ENCODE measurements around the gene TRIM14. TPM values are rescaled to one million over a fixed set of nuclear protein-coding genes. Genes with fewer than 3 reads are reported as not detected.

TRIM14 gene
- total and polyA plus RNA-seq, 9 donors = 2.3 to 24.0 (median 5.7) TPM

DNA sequence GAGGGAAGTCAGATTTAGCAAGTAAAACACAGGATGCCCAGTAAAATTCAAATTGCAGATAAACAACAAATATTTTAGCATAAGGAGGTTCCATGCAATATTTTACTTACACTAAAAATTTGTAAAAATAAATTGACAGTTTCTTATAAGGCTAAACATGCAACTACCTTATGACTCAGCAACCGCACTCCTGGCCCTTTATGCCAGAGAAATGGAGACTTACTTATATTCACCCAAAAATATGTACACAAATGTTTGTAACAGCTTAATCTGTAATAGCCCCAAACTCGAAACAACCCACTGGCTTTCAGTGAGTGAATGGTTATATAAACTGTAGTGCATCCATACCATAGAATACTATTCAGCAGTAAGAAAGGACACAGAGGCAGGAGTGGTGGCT is 28.6 kb upstream of the TRIM14 start:
- no peak overlapping the region for H3K27ac ChIP-seq
- no peak for TF ChIP-seq POLR2A (IDR thresholded peaks at IDR 0.05)
- TF ChIP-seq, protein P1, sequence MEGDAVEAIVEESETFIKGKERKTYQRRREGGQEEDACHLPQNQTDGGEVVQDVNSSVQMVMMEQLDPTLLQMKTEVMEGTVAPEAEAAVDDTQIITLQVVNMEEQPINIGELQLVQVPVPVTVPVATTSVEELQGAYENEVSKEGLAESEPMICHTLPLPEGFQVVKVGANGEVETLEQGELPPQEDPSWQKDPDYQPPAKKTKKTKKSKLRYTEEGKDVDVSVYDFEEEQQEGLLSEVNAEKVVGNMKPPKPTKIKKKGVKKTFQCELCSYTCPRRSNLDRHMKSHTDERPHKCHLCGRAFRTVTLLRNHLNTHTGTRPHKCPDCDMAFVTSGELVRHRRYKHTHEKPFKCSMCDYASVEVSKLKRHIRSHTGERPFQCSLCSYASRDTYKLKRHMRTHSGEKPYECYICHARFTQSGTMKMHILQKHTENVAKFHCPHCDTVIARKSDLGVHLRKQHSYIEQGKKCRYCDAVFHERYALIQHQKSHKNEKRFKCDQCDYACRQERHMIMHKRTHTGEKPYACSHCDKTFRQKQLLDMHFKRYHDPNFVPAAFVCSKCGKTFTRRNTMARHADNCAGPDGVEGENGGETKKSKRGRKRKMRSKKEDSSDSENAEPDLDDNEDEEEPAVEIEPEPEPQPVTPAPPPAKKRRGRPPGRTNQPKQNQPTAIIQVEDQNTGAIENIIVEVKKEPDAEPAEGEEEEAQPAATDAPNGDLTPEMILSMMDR (IDR thresholded peaks at IDR 0.05) = no peak
- TF ChIP-seq EP300 (IDR thresholded peaks at IDR 0.05) = no peak
- H3K4me1 ChIP-seq (ENCODE audit: insufficient read depth) = no peaks in the 10 kb centered on the region
- H3K9me3 ChIP-seq = no peaks in the 10 kb centered on the region
- WGBS, 3 donors = 77 to 91% (median 88%) methylated on average over 2 of the region's 2 CpGs
- H3K27me3 ChIP-seq = no peaks in the 10 kb centered on the region
- intact Hi-C loops (cut with DNase I) = no loop called here
- H3K36me3 ChIP-seq = no peaks in the 10 kb centered on the region
- DNase-seq = no peak
- no peak overlapping the region for H3K4me3 ChIP-seq

DNA sequence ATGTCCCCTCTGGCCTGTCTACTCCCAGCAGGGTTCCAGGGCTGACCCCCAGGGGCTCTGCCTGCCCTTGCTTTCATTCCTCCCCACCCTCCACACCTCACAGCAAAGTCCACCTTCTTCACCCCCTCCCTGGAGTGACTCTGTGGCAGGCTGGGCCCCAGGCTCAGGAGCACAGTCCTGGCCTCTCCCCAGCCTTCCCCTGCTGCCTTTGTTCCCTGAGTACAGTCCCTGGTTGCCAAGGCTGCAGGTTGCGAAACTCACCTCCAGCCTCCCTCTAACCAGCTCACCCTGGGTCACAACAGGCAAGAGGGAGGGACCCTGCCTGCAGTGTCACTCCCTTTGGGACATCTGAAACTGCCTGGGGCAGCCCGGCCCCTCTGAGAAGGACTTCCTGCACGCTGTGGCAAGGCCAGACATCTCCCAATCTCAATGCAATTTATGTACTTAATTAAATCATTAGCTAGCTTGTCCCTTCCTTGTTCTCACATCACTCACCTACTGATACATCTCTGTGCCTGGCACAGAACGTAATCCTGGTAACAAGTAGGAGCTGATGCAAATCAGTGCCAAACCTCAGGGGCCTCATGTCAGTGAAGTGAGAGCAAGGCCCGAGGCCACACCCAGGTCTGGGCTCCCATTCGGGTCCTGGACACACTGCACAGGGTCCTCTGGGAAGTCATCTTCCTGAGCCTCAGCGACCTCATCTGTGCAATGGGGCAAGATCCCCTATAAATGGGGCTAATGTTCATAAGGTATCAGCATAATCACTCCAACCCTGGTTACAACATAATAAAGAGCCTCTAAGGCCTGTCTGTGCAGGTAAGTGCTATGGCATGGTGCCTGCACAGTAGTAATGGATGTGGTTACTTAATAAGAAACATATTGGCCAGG is 27.3 kb upstream of the TRIM14 start:
- H3K4me3 ChIP-seq = no peak overlapping the region

DNA sequence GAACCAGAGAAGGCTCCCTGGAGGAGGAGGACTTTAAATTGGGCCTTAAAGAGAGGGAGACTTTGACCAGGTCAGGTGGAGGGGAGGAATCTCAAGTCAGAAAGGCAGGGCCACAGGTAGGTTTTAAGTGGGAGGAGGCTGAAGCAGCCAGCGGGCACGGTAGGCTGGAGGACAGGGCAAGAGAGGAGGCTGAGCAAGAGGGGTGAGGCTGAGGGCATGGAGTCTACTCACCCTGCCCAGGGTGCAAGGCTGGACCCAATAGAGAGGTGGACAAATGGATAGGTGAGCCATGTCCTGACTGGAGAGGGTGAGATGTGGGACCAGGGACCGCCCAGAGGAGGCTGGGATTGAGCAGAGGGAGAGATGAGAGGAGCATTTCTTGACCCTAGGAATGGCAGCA is 25.6 kb upstream of the TRIM14 start:
- TF ChIP-seq, protein P1 (IDR thresholded peaks at IDR 0.05) = no peak
- TF ChIP-seq POLR2A (IDR thresholded peaks at IDR 0.05) (no peak), EP300 (IDR thresholded peaks at IDR 0.05) (no peak)
- intact Hi-C loops (cut with DNase I) = no loop called here
- Histone ChIP-seq H3K9me3 (no peaks in the 10 kb centered on the region), H3K36me3 (no peaks in the 10 kb centered on the region), H3K27me3 (no peaks in the 10 kb centered on the region), H3K27ac (no peak overlapping the region), H3K4me1 (ENCODE audit: insufficient read depth) (no peaks in the 10 kb centered on the region), H3K4me3 (no peak overlapping the region)
- WGBS, 3 donors = 65 to 90% (median 72%) methylated on average over 3 of the region's 3 CpGs
- DNase-seq = no peak

More for the DNA sequence above, 27.3 kb upstream of the TRIM14 start:
- TF ChIP-seq EP300 (IDR thresholded peaks at IDR 0.05) (no peak), POLR2A (IDR thresholded peaks at IDR 0.05) (no peak)
- TF ChIP-seq, protein P1 (IDR thresholded peaks at IDR 0.05) = no peak
- Histone ChIP-seq H3K9me3 (no peaks in the 10 kb centered on the region), H3K36me3 (no peaks in the 10 kb centered on the region), H3K27ac (no peak overlapping the region), H3K4me1 (ENCODE audit: insufficient read depth) (no peaks in the 10 kb centered on the region), H3K27me3 (no peaks in the 10 kb centered on the region)
- intact Hi-C loops (cut with DNase I) = no loop called here
- no peak for DNase-seq
- WGBS, 3 donors = 77 to 82% (median 80%) methylated on average over 7 of the region's 7 CpGs

DNA sequence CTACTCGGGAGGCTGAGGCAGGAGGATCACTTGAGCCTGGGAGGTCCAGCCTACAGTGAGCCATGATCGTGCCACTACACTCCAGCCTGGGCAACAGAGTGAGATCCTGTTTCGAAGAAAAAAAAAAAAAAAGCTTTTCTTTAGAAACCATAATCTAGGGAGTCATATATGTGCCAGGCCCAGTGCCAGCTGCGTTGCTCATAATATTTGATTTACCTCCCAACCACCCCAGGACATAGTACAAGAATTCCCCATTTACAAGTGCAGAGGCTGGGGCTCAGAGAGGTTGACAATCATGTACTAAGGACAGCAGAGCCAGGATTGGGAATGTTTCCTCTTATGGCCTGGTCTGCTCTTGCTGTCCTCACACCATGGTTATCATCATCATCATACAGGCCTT is 25.1 kb upstream of the TRIM14 start:
- 78 to 93% (median 86%) methylated on average over 4 of the region's 4 CpGs for WGBS, 3 donors
- TF ChIP-seq EP300 (IDR thresholded peaks at IDR 0.05) (no peak), POLR2A (IDR thresholded peaks at IDR 0.05) (no peak)
- TF ChIP-seq, protein P1 (IDR thresholded peaks at IDR 0.05) = no peak
- intact Hi-C loops (cut with DNase I) = no loop called here

More for the DNA sequence above, 25.1 kb upstream of the TRIM14 start:
- Histone ChIP-seq H3K4me3 (no peak overlapping the region), H3K9me3 (no peaks in the 10 kb centered on the region), H3K27me3 (no peaks in the 10 kb centered on the region), H3K36me3 (no peaks in the 10 kb centered on the region), H3K27ac (no peak overlapping the region), H3K4me1 (ENCODE audit: insufficient read depth) (no peaks in the 10 kb centered on the region)
- DNase-seq = no peak

All from ovary (tissue), 9 donors.